OCI-LY7 (cell line): Measurements from ENCODE around the gene NWD2. TPM values are rescaled to one million over a fixed set of nuclear protein-coding genes. Genes with fewer than 3 reads are reported as not detected.

Source experiments
- BruUV-seq: library from RNA; stranded (reverse); fragments of 400-500 nt; replicated peaks from 2 replicates; lab custom pipeline; 2021; lab: Mats Ljungman, UMichigan
- CTCF ChIA-PET: fragments of 300-600 bp; sonication (Branson Sonifier 250); formaldehyde crosslinking; loops from one replicate; lab custom pipeline; 2022; ENCODE audit warnings: antibody characterized with exemption; ENCODE audit not compliant: unreplicated experiment; lab: Charles Lee
- POLR2A ChIA-PET: fragments of 300-600 bp; sonication (Branson Sonifier 250); formaldehyde crosslinking; loops from one replicate; lab custom pipeline; 2022; ENCODE audit warnings: antibody characterized with exemption; lab: Charles Lee
- DNase-seq: peaks from one replicate; pipeline ENCODE4 v3.0.0-alpha.2; 2015; ENCODE audit warnings: low spot score
- H2AFZ ChIP-seq: fragments of 200-600 bp; sonication (generic), shearing (Covaris generic); 2 replicates; pipeline ENCODE4 v1.6.1; 2014; ENCODE audit warnings: mild to moderate bottlenecking, antibody characterized with exemption, low read length, moderate library complexity
- H3K27ac ChIP-seq: fragments of 200-600 bp; sonication (generic); 2 replicates; pipeline ENCODE4 v1.5.1; 2014; ENCODE audit warnings: mixed run types, low read depth, mild to moderate bottlenecking, moderate library complexity, low read length, inconsistent platforms; ENCODE audit not compliant: poor library complexity, severe bottlenecking
- H3K36me3 ChIP-seq: fragments of 200-600 bp; sonication (generic); 2 replicates; pipeline ENCODE4 v1.6.1; 2014; ENCODE audit warnings: mild to moderate bottlenecking, antibody characterized with exemption, low read length, moderate library complexity, mixed read lengths; ENCODE audit not compliant: insufficient read depth
- H3K4me1 ChIP-seq: fragments of 200-600 bp; sonication (generic); 2 replicates; pipeline ENCODE4 v1.5.1; 2014; ENCODE audit warnings: mild to moderate bottlenecking, low read length; ENCODE audit not compliant: insufficient read depth, poor library complexity, severe bottlenecking
- H3K4me2 ChIP-seq: fragments of 200-600 bp; sonication (generic); 2 replicates; pipeline ENCODE4 v1.6.1; 2014; ENCODE audit warnings: mild to moderate bottlenecking, low read length
- H3K4me3 ChIP-seq: fragments of 200-600 bp; sonication (generic); 2 replicates; pipeline ENCODE4 v1.5.1; 2014; ENCODE audit warnings: mild to moderate bottlenecking, low read depth, low read length; ENCODE audit not compliant: poor library complexity, severe bottlenecking
- H3K79me2 ChIP-seq: fragments of 200-600 bp; sonication (generic); 2 replicates; pipeline ENCODE4 v1.6.1; 2016; ENCODE audit warnings: low read depth, mild to moderate bottlenecking, low read length, moderate library complexity, mixed read lengths; ENCODE audit not compliant: insufficient read depth
- H3K9me2 ChIP-seq: fragments of 200-600 bp; sonication (generic); 2 replicates; pipeline ENCODE4 v1.6.1; 2016; ENCODE audit warnings: mild to moderate bottlenecking, low read length, mixed read lengths; ENCODE audit not compliant: insufficient read depth
- H3K9me3 ChIP-seq: fragments of 200-600 bp; sonication (generic); 2 replicates; pipeline ENCODE4 v1.6.1; 2014; ENCODE audit warnings: mild to moderate bottlenecking, mixed run types, low read length, mixed read lengths
- H4K20me1 ChIP-seq: fragments of 200-600 bp; sonication (generic); 2 replicates; pipeline ENCODE4 v1.6.1; 2014; ENCODE audit warnings: mild to moderate bottlenecking, antibody characterized with exemption, low read length, moderate library complexity, mixed read lengths; ENCODE audit not compliant: insufficient read depth
- EZH2phosphoT487 ChIP-seq: fragments of 200-600 bp; sonication (generic); IDR thresholded peaks from 2 replicates; pipeline ENCODE4 v1.6.1; 2018; ENCODE audit warnings: low read depth, borderline replicate concordance, mild to moderate bottlenecking, mixed run types, antibody characterized with exemption, low read length, moderate library complexity, mixed read lengths
- intact Hi-C: fragments of 100-400 bp; cut with micrococcal nuclease; formaldehyde crosslinking; loops from one replicate; pipeline ENCODE4 v1.10.0; 2022; ENCODE audit not compliant: unreplicated experiment
- total RNA-seq, 2 experiments: library from RNA; depleted of rRNA in 1 of 2; stranded (reverse); fragments of >200 nt in 1 of 2; shearing (Covaris generic) in 1 of 2; gene quantifications; 2 replicates each; pipeline ENCODE4 v1.2.3, GENCODE V29; 2014 to 2022
- TF ChIP-seq, protein P1 (sequence below): fragments of 200-600 bp; sonication (generic); conservative IDR thresholded peaks from 2 replicates; pipeline ENCODE4 v1.5.1; 2014; ENCODE audit warnings: mild to moderate bottlenecking, antibody characterized with exemption, low read length, moderate library complexity, mixed read lengths

NWD2 gene
- total RNA-seq, 2 experiments from 2014 or later: not detected

DNA sequence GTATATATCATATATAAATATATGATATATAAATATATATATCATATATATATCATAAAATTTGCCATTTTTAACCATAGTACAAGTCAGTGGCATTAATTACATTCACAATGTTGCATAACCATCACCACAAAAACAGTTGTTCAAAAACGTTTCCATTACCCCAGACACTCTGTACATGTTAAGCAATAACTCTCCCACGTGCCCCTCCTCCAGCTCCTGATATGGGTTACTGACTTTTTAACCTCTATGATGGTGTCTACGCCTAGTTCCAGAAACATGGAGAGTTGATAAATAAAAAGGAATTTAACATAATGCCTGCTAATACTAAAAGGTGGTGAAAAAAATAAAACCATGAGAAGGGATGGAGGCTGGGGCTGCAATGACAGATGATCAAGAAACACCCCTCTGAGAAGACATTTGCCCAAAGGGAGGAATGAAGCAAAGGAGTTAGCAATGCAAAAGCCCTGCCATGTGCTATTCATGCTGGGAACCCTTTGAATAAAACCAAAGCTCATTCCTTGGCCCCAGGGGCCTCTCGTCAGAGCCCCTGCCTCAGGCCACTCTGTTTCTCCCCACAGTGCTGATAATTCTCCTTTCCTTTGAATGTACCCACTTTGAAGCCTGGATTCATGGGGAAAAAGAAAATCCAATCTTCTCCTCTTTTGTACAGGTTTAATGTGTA is 144.3 kb downstream of the NWD2 start:
- CTCF ChIA-PET: no interaction called here

DNA sequence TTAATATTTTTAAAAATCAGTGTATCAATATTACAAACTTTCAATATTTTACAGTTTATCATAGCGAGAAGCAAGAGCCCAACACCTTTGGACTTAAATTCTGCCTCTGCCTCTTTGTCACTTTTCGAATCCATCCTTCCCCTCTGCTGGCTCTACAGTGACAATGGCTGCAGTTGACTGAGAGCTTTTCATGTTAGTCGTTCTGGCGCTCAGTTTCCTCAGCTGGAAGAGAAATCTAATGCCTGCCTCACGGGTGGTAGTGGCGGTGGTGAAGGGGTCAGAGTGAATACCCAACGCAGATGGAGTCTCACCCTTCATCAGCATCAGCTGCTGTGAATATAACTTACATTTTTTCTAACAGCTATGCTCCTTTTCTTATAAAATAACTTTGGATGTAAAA is 144.8 kb downstream of the NWD2 start:
- ChIA-PET POLR2A (interaction anchor here (1.0 kb wide), 1 partner anchor 21 kb away, joined by 5 read pairs; no protein-coding TSS in a partner anchor), CTCF (no interaction called here)
- Histone ChIP-seq H3K79me2 (no peaks in the 10 kb centered on the region), H3K27ac (no peak overlapping the region), H3K4me3 (no peak overlapping the region), H3K4me1 (no peaks in the 10 kb centered on the region), H3K9me3 (no peaks in the 10 kb centered on the region), H3K4me2 (no peak overlapping the region), H2AFZ (no peak overlapping the region), H3K36me3 (no peaks in the 10 kb centered on the region), H4K20me1 (no peaks in the 10 kb centered on the region), H3K9me2 (no peaks in the 10 kb centered on the region)
- TF ChIP-seq, protein P1, sequence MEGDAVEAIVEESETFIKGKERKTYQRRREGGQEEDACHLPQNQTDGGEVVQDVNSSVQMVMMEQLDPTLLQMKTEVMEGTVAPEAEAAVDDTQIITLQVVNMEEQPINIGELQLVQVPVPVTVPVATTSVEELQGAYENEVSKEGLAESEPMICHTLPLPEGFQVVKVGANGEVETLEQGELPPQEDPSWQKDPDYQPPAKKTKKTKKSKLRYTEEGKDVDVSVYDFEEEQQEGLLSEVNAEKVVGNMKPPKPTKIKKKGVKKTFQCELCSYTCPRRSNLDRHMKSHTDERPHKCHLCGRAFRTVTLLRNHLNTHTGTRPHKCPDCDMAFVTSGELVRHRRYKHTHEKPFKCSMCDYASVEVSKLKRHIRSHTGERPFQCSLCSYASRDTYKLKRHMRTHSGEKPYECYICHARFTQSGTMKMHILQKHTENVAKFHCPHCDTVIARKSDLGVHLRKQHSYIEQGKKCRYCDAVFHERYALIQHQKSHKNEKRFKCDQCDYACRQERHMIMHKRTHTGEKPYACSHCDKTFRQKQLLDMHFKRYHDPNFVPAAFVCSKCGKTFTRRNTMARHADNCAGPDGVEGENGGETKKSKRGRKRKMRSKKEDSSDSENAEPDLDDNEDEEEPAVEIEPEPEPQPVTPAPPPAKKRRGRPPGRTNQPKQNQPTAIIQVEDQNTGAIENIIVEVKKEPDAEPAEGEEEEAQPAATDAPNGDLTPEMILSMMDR: no peak
- no peak for TF ChIP-seq EZH2phosphoT487
- intact Hi-C loops: loop anchor here (10.0 kb wide), 1 partner anchor 1035 kb away; no protein-coding TSS in a partner anchor
- BruUV-seq: no TSS peak
- no peak for DNase-seq

More for the DNA sequence above, 144.3 kb downstream of the NWD2 start:
- no peaks in the 10 kb centered on the region for H3K9me3 ChIP-seq
- no peaks in the 10 kb centered on the region for H3K9me2 ChIP-seq
- TF ChIP-seq, protein P1: no peak
- TF ChIP-seq EZH2phosphoT487: no peak
- no peak overlapping the region for H3K4me2 ChIP-seq
- no peaks in the 10 kb centered on the region for H3K36me3 ChIP-seq
- H3K27ac ChIP-seq: no peak overlapping the region
- no peak for DNase-seq
- H4K20me1 ChIP-seq: no peaks in the 10 kb centered on the region
- intact Hi-C loops: loop anchor here (10.0 kb wide), 1 partner anchor 1034 kb away; no protein-coding TSS in a partner anchor
- POLR2A ChIA-PET: no interaction called here
- H3K4me3 ChIP-seq: no peak overlapping the region
- no TSS peak for BruUV-seq
- H3K79me2 ChIP-seq: no peaks in the 10 kb centered on the region
- no peaks in the 10 kb centered on the region for H3K4me1 ChIP-seq
- H2AFZ ChIP-seq: no peak overlapping the region

DNA sequence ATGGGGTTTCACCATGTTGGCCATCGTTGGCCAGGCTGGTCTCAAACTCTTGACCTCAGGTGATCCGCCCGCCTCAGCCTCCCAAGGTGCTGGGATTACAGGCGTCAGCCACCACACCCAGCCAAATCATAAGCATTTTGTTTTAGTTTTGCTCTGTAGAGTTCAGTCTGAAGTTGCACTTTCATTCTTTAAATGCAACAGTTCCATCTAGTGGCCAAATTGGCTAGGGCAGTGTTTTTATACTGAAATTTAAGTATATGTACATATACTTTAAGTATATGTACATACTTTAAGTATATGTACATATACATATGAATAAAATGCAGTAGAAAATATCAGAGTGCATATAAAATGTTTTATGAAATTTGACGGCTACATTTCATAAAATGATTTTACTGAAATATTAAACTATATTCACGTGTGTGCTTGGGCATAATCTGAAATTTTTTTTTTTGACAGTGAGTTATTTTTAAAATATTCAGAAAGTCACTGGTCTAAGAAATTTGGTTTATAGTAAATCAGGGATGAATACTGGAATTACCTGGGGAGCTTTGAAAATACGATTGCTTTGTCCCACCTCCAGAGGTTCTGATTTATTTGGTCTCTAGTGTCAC is 145.5 kb downstream of the NWD2 start:
- no peak overlapping the region for H3K4me2 ChIP-seq
- no peak overlapping the region for H3K27ac ChIP-seq
- no peak overlapping the region for H2AFZ ChIP-seq
- H3K36me3 ChIP-seq: no peaks in the 10 kb centered on the region
- ChIA-PET CTCF (no interaction called here), POLR2A (interaction anchor here (1.0 kb wide), 1 partner anchor 22 kb away, joined by 5 read pairs; no protein-coding TSS in a partner anchor)
- H3K4me1 ChIP-seq: no peaks in the 10 kb centered on the region
- H4K20me1 ChIP-seq: no peaks in the 10 kb centered on the region
- no peaks in the 10 kb centered on the region for H3K9me3 ChIP-seq
- no peak overlapping the region for H3K4me3 ChIP-seq
- no peaks in the 10 kb centered on the region for H3K9me2 ChIP-seq
- intact Hi-C loops: loop anchor here (10.0 kb wide), 2 partner anchors 975 to 1035 kb away; no protein-coding TSS in a partner anchor
- peak; percentile 57 for DNase-seq
- no peaks in the 10 kb centered on the region for H3K79me2 ChIP-seq
- no TSS peak for BruUV-seq
- TF ChIP-seq, protein P1: peak; percentile 82
- TF ChIP-seq EZH2phosphoT487: no peak
